Epithelial cell of esophagus (primary cell): ENCODE measurements around the gene ZNF853.

Experiments
- DNase-seq: peaks from one replicate; pipeline ENCODE4 v3.0.0; 2010; ENCODE audit warnings: low read depth
- H3K4me3 ChIP-seq: 2 replicates; pipeline ENCODE4 v1.5.1; 2011; ENCODE audit warnings: mild to moderate bottlenecking, low read length, control low read depth
- CTCF ChIP-seq: IDR thresholded peaks from 2 replicates; pipeline ENCODE4 v1.5.1; 2011; ENCODE audit warnings: low read depth, mild to moderate bottlenecking, low read length, control low read depth, inconsistent platforms; ENCODE audit not compliant: insufficient read depth; ENCODE audit errors: missing control alignments

Gene ZNF853

GRCh38 chr7:6644728-6645127 is 29.3 kb downstream of the ZNF853 start:
- DNase-seq, result no peak
- no peak overlapping the region for H3K4me3 ChIP-seq
- no peak for TF ChIP-seq CTCF

GRCh38 chr7:6646465-6646864 is 31.1 kb downstream of the ZNF853 start:
- H3K4me3 ChIP-seq, result no peak overlapping the region
- TF ChIP-seq CTCF, result no peak
- no peak for DNase-seq

- no peak overlapping the region for H3K4me3 ChIP-seq
- DNase-seq, result no peak
- TF ChIP-seq CTCF, result no peak
Observed at GRCh38 chr7:6647080-6647479, 31.7 kb downstream of the ZNF853 start.

- TF ChIP-seq CTCF, result no peak
- no peak for DNase-seq
- no peak overlapping the region for H3K4me3 ChIP-seq
Observed at GRCh38 chr7:6647541-6647940, 32.1 kb downstream of the ZNF853 start.

- H3K4me3 ChIP-seq, result no peak overlapping the region
- no peak for DNase-seq
Observed at GRCh38 chr7:6648066-6648814, 32.8 kb downstream of the ZNF853 start.

GRCh38 chr7:6648815-6649104 is 33.4 kb downstream of the ZNF853 start:
- no peak overlapping the region for H3K4me3 ChIP-seq

More at GRCh38 chr7:6648066-6648814, 32.8 kb downstream of the ZNF853 start:
- TF ChIP-seq CTCF, result no peak

More at GRCh38 chr7:6648815-6649104, 33.4 kb downstream of the ZNF853 start:
- TF ChIP-seq CTCF, result no peak
- DNase-seq, result no peak
